Measurements from ENCODE around the gene PCOLCE2.
"Not testable (repeated sequence)": the region's sequence is repeated elsewhere in the genome, so short reads cannot be mapped to it uniquely, and the experiment has no call there.

PCOLCE2 gene

GRCh38 chr3:142898346-142899213 lies 9.7 kb upstream of the PCOLCE2 start:
- no peak for DNase-seq

- no peak for DNase-seq
These were observed 8.9 kb upstream of the PCOLCE2 start for GRCh38 chr3:142897807-142898206.

- DNase-seq = no peak
These were observed 8.1 kb upstream of the PCOLCE2 start for GRCh38 chr3:142896996-142897395.

- no peak for DNase-seq
These were observed 7.4 kb upstream of the PCOLCE2 start for GRCh38 chr3:142896201-142896755.

- no peak for DNase-seq
These were observed 5.6 kb upstream of the PCOLCE2 start for GRCh38 chr3:142894493-142894892.

- no peak for DNase-seq
These were observed 3.8 kb upstream of the PCOLCE2 start for GRCh38 chr3:142892714-142893113.

GRCh38 chr3:142890592-142890991 lies 1.7 kb upstream of the PCOLCE2 start:
- DNase-seq = no peak

GRCh38 chr3:142889212-142890014 lies 530 bp upstream of the PCOLCE2 start:
- no peak for DNase-seq

GRCh38 chr3:142888099-142888480 lies 793 bp downstream of the PCOLCE2 start:
- no peak for DNase-seq

- no peak for DNase-seq
These were observed 1.9 kb downstream of the PCOLCE2 start for GRCh38 chr3:142886940-142887339.

- DNase-seq = no peak
These were observed 2.9 kb downstream of the PCOLCE2 start for GRCh38 chr3:142886021-142886420.

- no peak for DNase-seq
These were observed 4.4 kb downstream of the PCOLCE2 start for GRCh38 chr3:142884531-142884930.

- DNase-seq = not testable (repeated sequence)
These were observed 5.3 kb downstream of the PCOLCE2 start for GRCh38 chr3:142883534-142883933.

- no peak for DNase-seq
These were observed 7.2 kb downstream of the PCOLCE2 start for GRCh38 chr3:142881445-142882224.

GRCh38 chr3:142878649-142879300 lies 10.1 kb downstream of the PCOLCE2 start:
- no peak for DNase-seq

- DNase-seq = no peak
These were observed 12.5 kb downstream of the PCOLCE2 start for GRCh38 chr3:142876417-142876816.

GRCh38 chr3:142875583-142876207 lies 13.2 kb downstream of the PCOLCE2 start:
- no peak for DNase-seq

GRCh38 chr3:142875099-142875498 lies 13.8 kb downstream of the PCOLCE2 start:
- DNase-seq = no peak

- DNase-seq = not testable (repeated sequence)
These were observed 20.5 kb downstream of the PCOLCE2 start for GRCh38 chr3:142868382-142868781.

- DNase-seq = no peak
These were observed 21.8 kb downstream of the PCOLCE2 start for GRCh38 chr3:142866841-142867631.

Data from activated CD4-positive, alpha-beta T cell treated with anti-CD3 and anti-CD28 coated beads, Interleukin-2, amount 50 U/mL, for 1 hour (primary cell).